ENCODE measurements around the gene TRAPPC8. TPM values are rescaled to one million over a fixed set of nuclear protein-coding genes. Genes with fewer than 3 reads are reported as not detected.

TRAPPC8 gene
- total RNA-seq, 1 donor from 2014 or later = 31.5 TPM

GRCh38 chr18:31825772-31826171 is 117.2 kb downstream of the TRAPPC8 start:
- H3K4me1 Mint-ChIP-seq (ENCODE audit: low read depth, unreplicated experiment) = peaks cover 8% of the 10 kb centered on the region
- Histone ChIP-seq H3K4me3 (ENCODE audit: insufficient read depth, low read depth, low read length) (no peak overlapping the region), H3K4me1 (ENCODE audit: insufficient read depth, low read length) (no peaks in the 10 kb centered on the region), H2AFZ (ENCODE audit: low read depth, low read length) (no peak overlapping the region), H3K36me3 (ENCODE audit: insufficient read depth, low read length) (peaks cover 2% of the 10 kb centered on the region), H3K9ac (ENCODE audit: low read length) (no peak overlapping the region), H3K27ac (ENCODE audit: low read depth, low read length) (no peak overlapping the region), H3K27me3 (ENCODE audit: insufficient read depth, low read length) (peaks cover 2% of the 10 kb centered on the region), H3K9me3 (ENCODE audit: insufficient read depth, low read depth, low read length) (no peaks in the 10 kb centered on the region), H4K20me1 (ENCODE audit: insufficient read depth, low read length) (no peaks in the 10 kb centered on the region), H3K4me2 (ENCODE audit: low read length) (no peak overlapping the region), H3K79me2 (ENCODE audit: insufficient read depth, low read length) (no peaks in the 10 kb centered on the region)
- TF ChIP-seq EZH2 (IDR thresholded peaks at IDR 0.05; ENCODE audit: insufficient read depth, low read length) = no peak
- no peak for TF ChIP-seq CTCF (IDR thresholded peaks at IDR 0.05; ENCODE audit: insufficient read depth, low read depth, low read length)
- no peaks in the 10 kb centered on the region for H3K27me3 Mint-ChIP-seq (ENCODE audit: low read depth, unreplicated experiment)
- DNase-seq (ENCODE audit: low read depth) (no peak), FAIRE-seq (no peak)
- H3K4me3 Mint-ChIP-seq (ENCODE audit: unreplicated experiment) = no peak overlapping the region
- no peak overlapping the region for H3K27ac Mint-ChIP-seq (ENCODE audit: unreplicated experiment)
- no peaks in the 10 kb centered on the region for H3K9me3 Mint-ChIP-seq (ENCODE audit: unreplicated experiment)
- peaks cover 3% of the 10 kb centered on the region for H3K36me3 Mint-ChIP-seq (ENCODE audit: low read depth, unreplicated experiment)

GRCh38 chr18:31821545-31822171 is 121.3 kb downstream of the TRAPPC8 start:
- Mint-ChIP-seq H3K4me1 (ENCODE audit: low read depth, unreplicated experiment) (peaks cover 3% of the 10 kb centered on the region), H3K9me3 (ENCODE audit: unreplicated experiment) (no peaks in the 10 kb centered on the region), H3K27me3 (ENCODE audit: low read depth, unreplicated experiment) (no peaks in the 10 kb centered on the region), H3K27ac (ENCODE audit: unreplicated experiment) (peak overlapping the region; percentile 2), H3K4me3 (ENCODE audit: unreplicated experiment) (no peak overlapping the region), H3K36me3 (ENCODE audit: low read depth, unreplicated experiment) (no peaks in the 10 kb centered on the region)
- Histone ChIP-seq H3K9me3 (ENCODE audit: insufficient read depth, low read depth, low read length) (no peaks in the 10 kb centered on the region), H3K27ac (ENCODE audit: low read depth, low read length) (no peak overlapping the region), H3K27me3 (ENCODE audit: insufficient read depth, low read length) (peaks cover 2% of the 10 kb centered on the region), H3K4me2 (ENCODE audit: low read length) (no peak overlapping the region), H2AFZ (ENCODE audit: low read depth, low read length) (peak overlapping the region; percentile 47), H3K36me3 (ENCODE audit: insufficient read depth, low read length) (no peaks in the 10 kb centered on the region), H3K4me3 (ENCODE audit: insufficient read depth, low read depth, low read length) (no peak overlapping the region), H3K9ac (ENCODE audit: low read length) (no peak overlapping the region), H3K4me1 (ENCODE audit: insufficient read depth, low read length) (no peaks in the 10 kb centered on the region), H4K20me1 (ENCODE audit: insufficient read depth, low read length) (no peaks in the 10 kb centered on the region), H3K79me2 (ENCODE audit: insufficient read depth, low read length) (no peaks in the 10 kb centered on the region)
- no peak for FAIRE-seq
- TF ChIP-seq EZH2 (IDR thresholded peaks at IDR 0.05; ENCODE audit: insufficient read depth, low read length) = no peak
- TF ChIP-seq CTCF (IDR thresholded peaks at IDR 0.05; ENCODE audit: insufficient read depth, low read depth, low read length) = no peak
- DNase-seq (ENCODE audit: low read depth) = no peak

GRCh38 chr18:31819925-31820229 is 123.1 kb downstream of the TRAPPC8 start:
- Histone ChIP-seq H3K27ac (ENCODE audit: low read depth, low read length) (no peak overlapping the region), H3K4me3 (ENCODE audit: insufficient read depth, low read depth, low read length) (no peak overlapping the region), H3K9me3 (ENCODE audit: insufficient read depth, low read depth, low read length) (no peaks in the 10 kb centered on the region), H3K9ac (ENCODE audit: low read length) (no peak overlapping the region), H3K4me2 (ENCODE audit: low read length) (no peak overlapping the region), H3K27me3 (ENCODE audit: insufficient read depth, low read length) (peaks cover 2% of the 10 kb centered on the region), H4K20me1 (ENCODE audit: insufficient read depth, low read length) (no peaks in the 10 kb centered on the region), H2AFZ (ENCODE audit: low read depth, low read length) (no peak overlapping the region), H3K4me1 (ENCODE audit: insufficient read depth, low read length) (no peaks in the 10 kb centered on the region), H3K36me3 (ENCODE audit: insufficient read depth, low read length) (no peaks in the 10 kb centered on the region), H3K79me2 (ENCODE audit: insufficient read depth, low read length) (no peaks in the 10 kb centered on the region)
- peaks cover 3% of the 10 kb centered on the region for H3K4me1 Mint-ChIP-seq (ENCODE audit: low read depth, unreplicated experiment)
- H3K27ac Mint-ChIP-seq (ENCODE audit: unreplicated experiment) = no peak overlapping the region
- H3K27me3 Mint-ChIP-seq (ENCODE audit: low read depth, unreplicated experiment) = no peaks in the 10 kb centered on the region
- FAIRE-seq = no peak
- TF ChIP-seq CTCF (IDR thresholded peaks at IDR 0.05; ENCODE audit: insufficient read depth, low read depth, low read length) (no peak), EZH2 (IDR thresholded peaks at IDR 0.05; ENCODE audit: insufficient read depth, low read length) (no peak)
- DNase-seq (ENCODE audit: low read depth) = no peak
- H3K4me3 Mint-ChIP-seq (ENCODE audit: unreplicated experiment) = no peak overlapping the region
- no peaks in the 10 kb centered on the region for H3K9me3 Mint-ChIP-seq (ENCODE audit: unreplicated experiment)
- no peaks in the 10 kb centered on the region for H3K36me3 Mint-ChIP-seq (ENCODE audit: low read depth, unreplicated experiment)
